ENCODE data around the gene MIGA1.
"Not testable (repeated sequence)": the region's sequence is repeated elsewhere in the genome, so short reads cannot be mapped to it uniquely, and the experiment has no call there.

Gene MIGA1

GRCh38 chr1:77858725-77859124 lies 79.3 kb downstream of the MIGA1 start:
- FAIRE-seq = no peak

- no peak for FAIRE-seq
Measured at GRCh38 chr1:77859248-77859647, 79.8 kb downstream of the MIGA1 start.

GRCh38 chr1:77866296-77866695 lies 86.8 kb downstream of the MIGA1 start:
- FAIRE-seq = no peak

- FAIRE-seq = no peak
Measured at GRCh38 chr1:77872645-77873044, 93.2 kb downstream of the MIGA1 start.

- FAIRE-seq = no peak
Measured at GRCh38 chr1:77873461-77873860, 94.0 kb downstream of the MIGA1 start.

- no peak for FAIRE-seq
Measured at GRCh38 chr1:77874804-77875445, 95.5 kb downstream of the MIGA1 start.

- FAIRE-seq = no peak
Measured at GRCh38 chr1:77876884-77877283, 97.4 kb downstream of the MIGA1 start.

- FAIRE-seq = no peak
Measured at GRCh38 chr1:77881061-77881460, 101.6 kb downstream of the MIGA1 start.

GRCh38 chr1:77882411-77882810 lies 103.0 kb downstream of the MIGA1 start:
- no peak for FAIRE-seq

- no peak for FAIRE-seq
Measured at GRCh38 chr1:77888081-77888780, 108.8 kb downstream of the MIGA1 start, which contains the start of gene NEXN. NEXN (plus strand) TSS chr1:77888624; CDS start chr1:77916107, 27,483 bp downstream.

GRCh38 chr1:77888781-77889642 lies 109.6 kb downstream of the MIGA1 start:
- peak; percentile 71 for FAIRE-seq

GRCh38 chr1:77889671-77890070 lies 110.2 kb downstream of the MIGA1 start:
- FAIRE-seq = peak; percentile 9

GRCh38 chr1:77891200-77891599 lies 111.8 kb downstream of the MIGA1 start:
- FAIRE-seq = no peak

GRCh38 chr1:77899647-77900320 lies 120.3 kb downstream of the MIGA1 start:
- no peak for FAIRE-seq

GRCh38 chr1:77900687-77901293 lies 121.3 kb downstream of the MIGA1 start:
- peak; percentile 33 for FAIRE-seq

- FAIRE-seq = no peak
Measured at GRCh38 chr1:77905603-77906002, 126.2 kb downstream of the MIGA1 start.

GRCh38 chr1:77906019-77906545 lies 126.6 kb downstream of the MIGA1 start:
- FAIRE-seq = no peak

GRCh38 chr1:77906624-77907023 lies 127.2 kb downstream of the MIGA1 start:
- no peak for FAIRE-seq

- FAIRE-seq = no peak
Measured at GRCh38 chr1:77910116-77910515, 130.7 kb downstream of the MIGA1 start.

- not testable (repeated sequence) for FAIRE-seq
Measured at GRCh38 chr1:77918918-77919317, 139.5 kb downstream of the MIGA1 start.

GRCh38 chr1:77925518-77925917 lies 146.1 kb downstream of the MIGA1 start:
- peak; percentile 13 for FAIRE-seq

- FAIRE-seq = no peak
Measured at GRCh38 chr1:77925956-77926355, 146.5 kb downstream of the MIGA1 start.
